Nephron (organoid): ENCODE measurements around the gene NHERF1.

Experiments used
- H3K27ac Mint-ChIP-seq, 3 experiments: 2 replicates each; pipeline ENCODE4 v1.8.0; 2020; ENCODE audit warnings: mixed read lengths in 3 of 3, mild to moderate bottlenecking in 2 of 3, moderate library complexity in 1 of 3
- H3K27me3 Mint-ChIP-seq: 2 replicates; pipeline ENCODE4 v1.8.0; 2021; ENCODE audit warnings: low read depth, mild to moderate bottlenecking, moderate library complexity, mixed read lengths
- H3K36me3 Mint-ChIP-seq: 2 replicates; pipeline ENCODE4 v1.8.0; 2020; ENCODE audit warnings: low read depth, mixed read lengths
- H3K4me1 Mint-ChIP-seq: 2 replicates; pipeline ENCODE4 v1.8.0; 2020; ENCODE audit warnings: mixed read lengths
- H3K4me3 Mint-ChIP-seq, 3 experiments: 2 replicates each; pipeline ENCODE4 v1.8.0; 2020; ENCODE audit warnings: mild to moderate bottlenecking in 3 of 3, mixed read lengths in 3 of 3, moderate library complexity in 2 of 3
- H3K9me3 Mint-ChIP-seq: 2 replicates; pipeline ENCODE4 v1.8.0; 2020; ENCODE audit warnings: mixed read lengths
- TF ChIP-seq, protein P1 (sequence below), 3 experiments: fragments of 200-600 bp; sonication (generic); IDR thresholded peaks; one replicate each; pipeline ENCODE4 v1.5.0; 2021; ENCODE audit warnings: antibody characterized with exemption in 3 of 3; ENCODE audit not compliant: unreplicated experiment in 3 of 3

Gene NHERF1

GRCh38 chr17:74761931-74762330 lies 13.5 kb downstream of the NHERF1 start:
- H3K27me3 Mint-ChIP-seq: no peaks in the 10 kb centered on the region
- H3K4me1 Mint-ChIP-seq: peaks cover 59% of the 10 kb centered on the region
- H3K4me3 Mint-ChIP-seq: peak overlapping the region in 2 of 3 experiments; percentile 27 to 32
- H3K36me3 Mint-ChIP-seq: peaks cover 3% of the 10 kb centered on the region
- no peaks in the 10 kb centered on the region for H3K9me3 Mint-ChIP-seq
- H3K27ac Mint-ChIP-seq: peak overlapping the region; percentile 90 to 96 (median 92)
- TF ChIP-seq, protein P1, sequence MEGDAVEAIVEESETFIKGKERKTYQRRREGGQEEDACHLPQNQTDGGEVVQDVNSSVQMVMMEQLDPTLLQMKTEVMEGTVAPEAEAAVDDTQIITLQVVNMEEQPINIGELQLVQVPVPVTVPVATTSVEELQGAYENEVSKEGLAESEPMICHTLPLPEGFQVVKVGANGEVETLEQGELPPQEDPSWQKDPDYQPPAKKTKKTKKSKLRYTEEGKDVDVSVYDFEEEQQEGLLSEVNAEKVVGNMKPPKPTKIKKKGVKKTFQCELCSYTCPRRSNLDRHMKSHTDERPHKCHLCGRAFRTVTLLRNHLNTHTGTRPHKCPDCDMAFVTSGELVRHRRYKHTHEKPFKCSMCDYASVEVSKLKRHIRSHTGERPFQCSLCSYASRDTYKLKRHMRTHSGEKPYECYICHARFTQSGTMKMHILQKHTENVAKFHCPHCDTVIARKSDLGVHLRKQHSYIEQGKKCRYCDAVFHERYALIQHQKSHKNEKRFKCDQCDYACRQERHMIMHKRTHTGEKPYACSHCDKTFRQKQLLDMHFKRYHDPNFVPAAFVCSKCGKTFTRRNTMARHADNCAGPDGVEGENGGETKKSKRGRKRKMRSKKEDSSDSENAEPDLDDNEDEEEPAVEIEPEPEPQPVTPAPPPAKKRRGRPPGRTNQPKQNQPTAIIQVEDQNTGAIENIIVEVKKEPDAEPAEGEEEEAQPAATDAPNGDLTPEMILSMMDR (IDR thresholded peaks at IDR 0.05; ENCODE audit: unreplicated experiment in 3 of 3): no peak

DNA sequence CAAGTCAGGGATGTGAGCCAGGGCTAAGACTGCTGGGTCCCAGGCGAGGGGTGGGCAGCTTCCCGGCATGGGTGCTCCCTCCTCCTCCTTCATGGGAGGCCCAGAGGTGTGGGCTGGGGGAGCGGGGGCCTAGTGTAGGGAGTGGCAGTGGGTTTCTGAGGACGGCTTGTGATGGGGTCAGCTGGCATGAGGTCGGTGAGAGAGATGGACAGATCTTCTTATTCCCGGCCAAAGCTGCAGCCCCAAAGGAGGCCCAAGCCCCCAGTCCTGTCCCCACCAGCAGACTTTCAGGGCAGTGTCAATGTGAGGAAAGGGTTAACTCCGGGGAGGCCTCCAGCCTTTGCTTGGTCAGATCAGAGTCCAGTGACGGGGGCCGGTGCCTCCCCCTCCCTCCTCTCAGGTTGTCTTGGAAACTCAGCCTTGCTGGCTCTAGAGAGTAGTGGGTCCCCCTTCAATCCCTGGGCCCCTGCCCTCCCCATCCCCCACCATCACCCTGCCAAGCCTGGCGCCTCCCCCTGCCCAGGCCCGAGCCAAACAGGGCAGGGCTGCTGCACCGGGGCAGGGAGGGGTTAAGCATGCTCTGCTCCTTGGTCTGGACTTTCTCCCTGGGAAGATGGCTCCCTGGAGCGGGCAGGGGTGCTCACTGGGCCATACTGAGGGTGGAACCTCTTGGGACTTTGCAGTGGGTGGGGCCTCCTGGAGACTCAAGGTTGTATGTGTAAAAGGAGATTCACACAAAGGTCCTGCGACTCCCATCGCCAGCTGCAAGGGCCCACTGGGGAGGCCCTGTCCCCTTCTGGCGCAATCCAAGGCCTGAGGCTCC lies 15.3 kb downstream of the NHERF1 start:
- TF ChIP-seq, protein P1 (IDR thresholded peaks at IDR 0.05; ENCODE audit: unreplicated experiment in 3 of 3): no peak
- Mint-ChIP-seq H3K36me3 (peaks cover 8% of the 10 kb centered on the region), H3K9me3 (no peaks in the 10 kb centered on the region), H3K27me3 (no peaks in the 10 kb centered on the region), H3K4me1 (peaks cover 46% of the 10 kb centered on the region), H3K27ac (peak overlapping the region; percentile 82 to 94 (median 92)), H3K4me3 (peak overlapping the region; percentile 65 to 78 (median 74))

DNA sequence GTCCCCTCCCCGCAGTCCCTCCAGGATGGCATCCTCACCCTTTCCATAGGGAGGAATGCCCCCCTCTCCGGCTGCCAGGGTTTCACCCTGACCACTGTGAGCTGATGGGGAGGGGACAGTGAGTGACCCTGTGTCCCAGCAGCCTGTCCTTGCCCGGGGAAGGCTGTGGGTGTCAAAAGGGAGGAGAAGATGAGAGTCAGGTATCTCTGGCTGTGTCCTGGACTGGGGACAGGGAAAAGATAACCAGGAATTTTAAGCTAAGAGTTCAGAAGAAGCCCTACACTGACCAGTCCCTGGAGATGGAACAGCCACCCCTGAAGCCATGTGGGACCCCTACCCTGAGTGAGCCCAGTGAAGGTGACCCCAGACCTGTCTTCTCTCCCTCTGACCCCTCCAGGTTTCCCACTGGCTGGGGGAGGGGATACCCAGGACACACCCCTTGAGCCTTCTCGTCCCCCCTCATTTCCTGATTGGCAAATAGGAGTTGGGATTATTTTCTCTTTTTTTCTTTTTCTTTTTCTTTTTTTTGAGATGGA lies 16.4 kb downstream of the NHERF1 start:
- TF ChIP-seq, protein P1 (IDR thresholded peaks at IDR 0.05; ENCODE audit: unreplicated experiment in 3 of 3): no peak
- H3K4me3 Mint-ChIP-seq: peak overlapping the region in 2 of 3 experiments; percentile 34 to 74
- no peaks in the 10 kb centered on the region for H3K27me3 Mint-ChIP-seq
- peaks cover 39% of the 10 kb centered on the region for H3K4me1 Mint-ChIP-seq
- peaks cover 10% of the 10 kb centered on the region for H3K36me3 Mint-ChIP-seq
- no peaks in the 10 kb centered on the region for H3K9me3 Mint-ChIP-seq
- peak overlapping the region; percentile 82 to 94 (median 92) for H3K27ac Mint-ChIP-seq

DNA sequence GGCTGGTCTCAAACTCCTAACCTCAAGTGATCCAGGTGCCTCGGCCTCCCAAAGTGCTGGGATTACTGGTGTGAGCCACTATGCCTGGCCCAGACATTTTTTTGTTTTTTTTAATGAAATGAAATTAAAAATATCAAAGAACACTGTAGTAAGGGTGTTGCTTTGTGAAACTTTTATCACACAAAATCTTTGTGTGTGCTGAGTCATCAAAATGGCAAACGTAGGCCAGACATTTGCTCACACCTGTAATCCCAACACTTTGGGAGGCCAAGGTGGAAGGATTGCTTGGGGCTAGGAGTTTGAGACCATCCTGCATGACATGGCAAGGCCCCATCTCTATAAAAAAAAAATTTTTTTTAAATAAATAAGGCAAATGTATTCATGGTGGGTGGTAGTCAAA lies 18.0 kb downstream of the NHERF1 start:
- H3K4me3 Mint-ChIP-seq: no peak overlapping the region
- no peaks in the 10 kb centered on the region for H3K9me3 Mint-ChIP-seq
- TF ChIP-seq, protein P1 (IDR thresholded peaks at IDR 0.05; ENCODE audit: unreplicated experiment in 3 of 3): no peak
- H3K27me3 Mint-ChIP-seq: no peaks in the 10 kb centered on the region
- H3K27ac Mint-ChIP-seq: peak overlapping the region in 2 of 3 experiments; percentile 63 to 65
- peaks cover 18% of the 10 kb centered on the region for H3K36me3 Mint-ChIP-seq
- peaks cover 23% of the 10 kb centered on the region for H3K4me1 Mint-ChIP-seq

DNA sequence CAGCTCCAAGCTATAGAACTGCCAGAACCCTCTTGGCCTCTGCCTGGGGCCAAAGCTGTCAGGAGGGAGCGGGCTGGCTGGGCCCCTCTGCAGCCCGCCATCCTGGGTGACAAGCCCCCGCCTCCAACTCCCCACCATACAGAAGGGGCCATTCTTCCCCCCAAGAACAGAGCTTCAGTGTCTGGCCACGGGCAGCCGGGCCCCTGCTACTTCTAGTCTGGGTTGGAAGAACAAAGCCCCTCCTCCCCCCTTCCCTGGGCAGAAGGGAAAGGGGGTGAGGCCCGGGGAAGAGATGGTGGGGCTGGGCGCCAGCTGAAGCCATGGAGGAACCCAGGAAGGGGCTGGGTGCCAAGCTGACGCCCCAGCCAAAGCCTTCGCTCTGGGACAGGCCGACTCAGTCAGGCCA lies 18.7 kb downstream of the NHERF1 start:
- Mint-ChIP-seq H3K27ac (peak overlapping the region; percentile 49 to 65 (median 63)), H3K9me3 (no peaks in the 10 kb centered on the region), H3K27me3 (no peaks in the 10 kb centered on the region), H3K36me3 (peaks cover 22% of the 10 kb centered on the region), H3K4me1 (peaks cover 19% of the 10 kb centered on the region), H3K4me3 (no peak overlapping the region)
- TF ChIP-seq, protein P1 (IDR thresholded peaks at IDR 0.05; ENCODE audit: unreplicated experiment in 3 of 3): no peak
